H9 (cell line): ENCODE measurements around the gene ACTN2. TPM values are rescaled to one million over a fixed set of nuclear protein-coding genes. Genes with fewer than 3 reads are reported as not detected.

Experiments
- DNase-seq: peaks from one replicate; pipeline ENCODE4 v3.0.0-alpha.2; 2017
- H2AFZ ChIP-seq: one replicate; pipeline ENCODE4 v1.6.1; 2013; ENCODE audit warnings: mild to moderate bottlenecking, low read length, control low read depth, moderate library complexity
- H2AK5ac ChIP-seq: 2 replicates; pipeline ENCODE4 v1.6.1; 2013; ENCODE audit warnings: low read length, control low read depth, mixed read lengths; ENCODE audit not compliant: insufficient read length
- H2BK120ac ChIP-seq: one replicate; pipeline ENCODE4 v1.6.1; 2013; ENCODE audit warnings: low read depth, mild to moderate bottlenecking, low read length, control low read depth, inconsistent platforms; ENCODE audit not compliant: poor library complexity, severe bottlenecking
- H2BK12ac ChIP-seq: 2 replicates; pipeline ENCODE4 v1.6.1; 2013; ENCODE audit warnings: low read length, control low read depth, mixed read lengths, low read depth; ENCODE audit not compliant: insufficient read length
- H2BK15ac ChIP-seq: 2 replicates; pipeline ENCODE4 v1.6.1; 2013; ENCODE audit warnings: low read depth, low read length, control low read depth
- H2BK20ac ChIP-seq: one replicate; pipeline ENCODE4 v1.6.1; 2013; ENCODE audit warnings: low read depth, mild to moderate bottlenecking, low read length, control low read depth, inconsistent platforms; ENCODE audit not compliant: poor library complexity, severe bottlenecking
- H2BK5ac ChIP-seq: 2 replicates; pipeline ENCODE4 v1.6.1; 2013; ENCODE audit warnings: low read length, control low read depth, mixed read lengths; ENCODE audit not compliant: insufficient read length
- H3K14ac ChIP-seq: 2 replicates; pipeline ENCODE4 v1.6.1; 2013; ENCODE audit warnings: low read length, control low read depth; ENCODE audit not compliant: insufficient read depth
- H3K18ac ChIP-seq: 2 replicates; pipeline ENCODE4 v1.6.1; 2013; ENCODE audit warnings: low read depth, mild to moderate bottlenecking, mixed read lengths, low read length, control low read depth; ENCODE audit not compliant: insufficient read length
- H3K23ac ChIP-seq: 2 replicates; pipeline ENCODE4 v1.6.1; 2013; ENCODE audit warnings: low read length, control low read depth, mixed read lengths, low read depth; ENCODE audit not compliant: insufficient read length
- H3K23me2 ChIP-seq: 2 replicates; pipeline ENCODE4 v1.6.1; 2013; ENCODE audit warnings: low read depth, mild to moderate bottlenecking, mixed read lengths, low read length, control low read depth; ENCODE audit not compliant: insufficient read length, poor library complexity, severe bottlenecking
- H3K27ac ChIP-seq: 2 replicates; pipeline ENCODE4 v1.5.1; 2013; ENCODE audit warnings: low read length, control low read depth, mixed read lengths, low read depth; ENCODE audit not compliant: insufficient read length
- H3K27me3 ChIP-seq: 2 replicates; pipeline ENCODE4 v1.6.1; 2013; ENCODE audit warnings: low read length, control low read depth, inconsistent platforms; ENCODE audit not compliant: insufficient read depth
- H3K4ac ChIP-seq: 2 replicates; pipeline ENCODE4 v1.6.1; 2013; ENCODE audit warnings: low read depth, mild to moderate bottlenecking, control low read depth, inconsistent platforms, low read length, moderate library complexity
- H3K4me1 ChIP-seq: 2 replicates; pipeline ENCODE4 v1.6.1; 2013; ENCODE audit warnings: low read length, control low read depth, inconsistent platforms; ENCODE audit not compliant: insufficient read depth
- H3K4me2 ChIP-seq: 2 replicates; pipeline ENCODE4 v1.6.1; 2013; ENCODE audit warnings: low read length, control low read depth, mixed read lengths; ENCODE audit not compliant: insufficient read length, insufficient read depth
- H3K56ac ChIP-seq: 2 replicates; pipeline ENCODE4 v1.6.1; 2013; ENCODE audit warnings: low read depth, mild to moderate bottlenecking, mixed read lengths, low read length, control low read depth; ENCODE audit not compliant: insufficient read length
- H3K79me1 ChIP-seq: 2 replicates; pipeline ENCODE4 v1.6.1; 2013; ENCODE audit warnings: low read depth, mild to moderate bottlenecking, moderate library complexity, low read length, control low read depth, inconsistent platforms; ENCODE audit not compliant: insufficient read depth, poor library complexity, severe bottlenecking
- H3K79me2 ChIP-seq: 2 replicates; pipeline ENCODE4 v1.6.1; 2013; ENCODE audit warnings: low read length, control low read depth, inconsistent platforms; ENCODE audit not compliant: insufficient read depth
- H3K9ac ChIP-seq: 2 replicates; pipeline ENCODE4 v1.6.1; 2013; ENCODE audit warnings: low read length, control low read depth, mixed read lengths; ENCODE audit not compliant: insufficient read length; ENCODE audit errors: extremely low read depth
- H3K9me3 ChIP-seq: one replicate; pipeline ENCODE4 v1.6.1; 2013; ENCODE audit warnings: low read depth, low read length, inconsistent platforms; ENCODE audit not compliant: control insufficient read depth
- H3T11ph ChIP-seq: one replicate; pipeline ENCODE4 v1.6.1; 2013; ENCODE audit warnings: mild to moderate bottlenecking, low read length, control low read depth, inconsistent platforms
- H4K20me1 ChIP-seq: one replicate; pipeline ENCODE4 v1.6.1; 2013; ENCODE audit not compliant: control insufficient read depth, insufficient read length, insufficient read depth
- H4K5ac ChIP-seq: 2 replicates; pipeline ENCODE4 v1.6.1; 2013; ENCODE audit warnings: low read depth, mild to moderate bottlenecking, mixed read lengths, low read length, control low read depth; ENCODE audit not compliant: insufficient read length
- H4K8ac ChIP-seq: replicated peaks from 2 replicates; pipeline ENCODE4 v1.6.1; 2013; ENCODE audit warnings: low read length, control low read depth, mixed read lengths, low read depth; ENCODE audit not compliant: insufficient read length
- H4K91ac ChIP-seq: 2 replicates; pipeline ENCODE4 v1.6.1; 2013; ENCODE audit warnings: low read depth, mild to moderate bottlenecking, moderate library complexity, mixed read lengths, low read length, control low read depth; ENCODE audit not compliant: insufficient read length
- H3K27ac Mint-ChIP-seq, 3 experiments: 2 replicates in 2 of 3; 3 replicates in 1 of 3; pipeline ENCODE4 v1.8.0; 2020 to 2021; ENCODE audit warnings: mixed read lengths in 3 of 3, mild to moderate bottlenecking in 1 of 3, moderate library complexity in 1 of 3
- H3K27me3 Mint-ChIP-seq: 2 replicates; pipeline ENCODE4 v1.8.0; 2021; ENCODE audit warnings: low read depth, mild to moderate bottlenecking, moderate library complexity, mixed read lengths
- H3K36me3 Mint-ChIP-seq, 3 experiments: 2 replicates in 2 of 3; 3 replicates in 1 of 3; pipeline ENCODE4 v1.8.0; 2020 to 2021; ENCODE audit warnings: low read depth in 3 of 3, mixed read lengths in 3 of 3; ENCODE audit not compliant: insufficient read depth in 1 of 3
- H3K4me1 Mint-ChIP-seq, 2 experiments: 2 replicates each; pipeline ENCODE4 v1.8.0; 2020; ENCODE audit warnings: mixed read lengths in 2 of 2
- H3K4me3 Mint-ChIP-seq, 2 experiments: 2 replicates in 1 of 2; 3 replicates in 1 of 2; pipeline ENCODE4 v1.8.0; 2020 to 2021; ENCODE audit warnings: mild to moderate bottlenecking in 2 of 2, mixed read lengths in 2 of 2, moderate library complexity in 1 of 2
- H3K9me3 Mint-ChIP-seq, 2 experiments: 2 replicates in 1 of 2; 3 replicates in 1 of 2; pipeline ENCODE4 v1.8.0; 2020; ENCODE audit warnings: mild to moderate bottlenecking in 2 of 2, mixed read lengths in 2 of 2, moderate library complexity in 1 of 2
- CTCF ChIP-seq: fragments of 200-600 bp; sonication (generic); conservative IDR thresholded peaks from 3 replicates; pipeline ENCODE4 v1.8.0; 2021; ENCODE audit warnings: antibody characterized with exemption, mild to moderate bottlenecking
- WGBS: extraction: QIAGEN DNeasy Blood & Tissue Kit; methylation state at CpG from one replicate; pipeline ENCODE4 v1.1.7; 2013; ENCODE audit warnings: missing lambda C conversion rate, low lambda C conversion rate, mixed read lengths; ENCODE audit not compliant: insufficient read length; ENCODE audit errors: extremely low coverage; 5-methylcytosine and 5-hydroxymethylcytosine counted together
- total RNA-seq: library from RNA; stranded (reverse); gene quantifications from 2 replicates; pipeline ENCODE4 v1.2.1, GENCODE V29; 2021

The ACTN2 gene
- total RNA-seq, 1 experiment from 2014 or later = 2.3 TPM

GRCh38 chr1:236720611-236721010 is 34.3 kb downstream of the ACTN2 start:
- no peaks in the 10 kb centered on the region for H3K9me3 Mint-ChIP-seq
- H2AK5ac ChIP-seq = no peak overlapping the region

More at GRCh38 chr1:236720611-236721010, 34.3 kb downstream of the ACTN2 start:
- Histone ChIP-seq H4K91ac (no peak overlapping the region), H3K79me1 (no peaks in the 10 kb centered on the region), H3K14ac (no peak overlapping the region), H3K18ac (no peak overlapping the region), H3K56ac (no peak overlapping the region), H3K4me2 (no peak overlapping the region), H3K27me3 (no peaks in the 10 kb centered on the region), H3K9me3 (no peaks in the 10 kb centered on the region), H4K20me1 (no peaks in the 10 kb centered on the region), H4K8ac (no peak overlapping the region), H3K27ac (no peak overlapping the region), H3K79me2 (no peaks in the 10 kb centered on the region), H2BK5ac (no peak overlapping the region), H2BK15ac (no peak overlapping the region), H4K5ac (no peak overlapping the region), H3K4ac (no peak overlapping the region), H3K4me1 (no peaks in the 10 kb centered on the region), H3T11ph (no peak overlapping the region), H3K23ac (no peak overlapping the region), H2BK120ac (no peak overlapping the region), H2BK12ac (no peak overlapping the region), H3K23me2 (no peaks in the 10 kb centered on the region), H3K9ac (no peak overlapping the region), H2BK20ac (no peak overlapping the region), H2AFZ (no peak overlapping the region)
- DNase-seq = no peak
- WGBS = no CpG with 5 or more reads among the region's 1 CpG
- Mint-ChIP-seq H3K4me3 (no peak overlapping the region), H3K36me3 (no peaks in the 10 kb centered on the region; a peak in 1 of 7 replicates), H3K27me3 (no peaks in the 10 kb centered on the region), H3K4me1 (peaks cover 0 to 1% of the 10 kb centered on the region in 2 experiments; a peak in 1 of 4 replicates), H3K27ac (peak overlapping the region in 1 of 3 experiments; percentile 5; a peak in 1 of 7 replicates)
- TF ChIP-seq CTCF = no peak
